BLaER1 treated with 17β-estradiol and CSF1 and Interleukin-3, amounts not matched to agents 10 nM and 100 nM (cell line): ENCODE results near the gene KDM4E.
"Not testable (repeated sequence)": the region's sequence is repeated elsewhere in the genome, so short reads cannot be mapped to it uniquely, and the experiment has no call there.

Experiments used
- H3K27ac ChIP-seq, 11 experiments: shearing (Covaris generic); formaldehyde crosslinking; 2 replicates each; pipeline ENCODE4 v1.8.1; 2022
- H3K27me3 ChIP-seq, 11 experiments: shearing (Covaris generic); formaldehyde crosslinking; 2 replicates each; pipeline ENCODE4 v1.8.1; 2022
- H3K36me3 ChIP-seq, 11 experiments: shearing (Covaris generic); formaldehyde crosslinking; 2 replicates each; pipeline ENCODE4 v1.8.1; 2022
- H3K4me1 ChIP-seq, 10 experiments: shearing (Covaris generic); formaldehyde crosslinking; 2 replicates each; pipeline ENCODE4 v1.8.1; 2022
- H3K4me2 ChIP-seq, 11 experiments: shearing (Covaris generic); formaldehyde crosslinking; 2 replicates each; pipeline ENCODE4 v1.8.1; 2022
- H3K4me3 ChIP-seq, 10 experiments: shearing (Covaris generic); formaldehyde crosslinking; 2 replicates each; pipeline ENCODE4 v1.8.1; 2022
- H3K9ac ChIP-seq, 11 experiments: shearing (Covaris generic); formaldehyde crosslinking; 2 replicates each; pipeline ENCODE4 v1.8.1; 2022
- H3K9me3 ChIP-seq, 11 experiments: shearing (Covaris generic); formaldehyde crosslinking; replicated peaks in 1 of 11; 2 replicates each; pipeline ENCODE4 v1.8.1; 2022
- H4K20me1 ChIP-seq, 11 experiments: shearing (Covaris generic); formaldehyde crosslinking; 2 replicates each; pipeline ENCODE4 v1.8.1; 2022
- Cebpa-rat ChIP-seq, 11 experiments: shearing (Covaris generic); IDR thresholded peaks; 2 replicates each; pipeline ENCODE4 v1.8.1; 2022

The KDM4E gene

GRCh38 chr11:95014184-95014821 is 10.8 kb upstream of the KDM4E start:
- no peaks in the 10 kb centered on the region for H3K9me3 ChIP-seq
- no peak overlapping the region for H3K9ac ChIP-seq
- no peak overlapping the region for H3K4me2 ChIP-seq
- H3K27ac ChIP-seq, result no peak overlapping the region
- TF ChIP-seq Cebpa-rat (IDR thresholded peaks at IDR 0.05), result no peak
- H3K4me1 ChIP-seq, result no peaks in the 10 kb centered on the region
- H3K4me3 ChIP-seq, result no peak overlapping the region
- no peaks in the 10 kb centered on the region for H3K27me3 ChIP-seq
- no peaks in the 10 kb centered on the region for H3K36me3 ChIP-seq
- H4K20me1 ChIP-seq, result no peaks in the 10 kb centered on the region; a peak in 1 of 22 replicates

- Histone ChIP-seq H3K4me2 (no peak overlapping the region), H3K4me3 (no peak overlapping the region), H3K27ac (no peak overlapping the region), H3K9ac (no peak overlapping the region), H3K9me3 (no peaks in the 10 kb centered on the region), H3K4me1 (no peaks in the 10 kb centered on the region), H3K27me3 (no peaks in the 10 kb centered on the region), H3K36me3 (no peaks in the 10 kb centered on the region), H4K20me1 (no peaks in the 10 kb centered on the region; a peak in 1 of 22 replicates)
- no peak for TF ChIP-seq Cebpa-rat (IDR thresholded peaks at IDR 0.05)
These were observed 8.9 kb upstream of the KDM4E start for GRCh38 chr11:95016139-95016538.

GRCh38 chr11:95021468-95021867 is 3.6 kb upstream of the KDM4E start:
- not testable (repeated sequence) for H3K27me3 ChIP-seq, H3K27ac ChIP-seq, H3K4me1 ChIP-seq, H3K9ac ChIP-seq, H4K20me1 ChIP-seq, H3K36me3 ChIP-seq, H3K9me3 ChIP-seq, H3K4me2 ChIP-seq, H3K4me3 ChIP-seq

- H3K9me3 ChIP-seq, H3K27ac ChIP-seq, H3K4me3 ChIP-seq, H3K4me2 ChIP-seq, H4K20me1 ChIP-seq, H3K36me3 ChIP-seq, H3K9ac ChIP-seq, H3K4me1 ChIP-seq, H3K27me3 ChIP-seq: not testable (repeated sequence)
These were observed 536 bp downstream of the KDM4E start for GRCh38 chr11:95025594-95025993.

- H3K4me3 ChIP-seq, result no peak overlapping the region
- H3K36me3 ChIP-seq, result no peaks in the 10 kb centered on the region
- no peaks in the 10 kb centered on the region for H4K20me1 ChIP-seq
- no peak overlapping the region for H3K4me2 ChIP-seq
- H3K9me3 ChIP-seq, result no peaks in the 10 kb centered on the region
- TF ChIP-seq Cebpa-rat (IDR thresholded peaks at IDR 0.05), result no peak
- no peak overlapping the region for H3K27ac ChIP-seq
- no peaks in the 10 kb centered on the region for H3K27me3 ChIP-seq
- no peaks in the 10 kb centered on the region for H3K4me1 ChIP-seq
- H3K9ac ChIP-seq, result no peak overlapping the region
These were observed 3.3 kb downstream of the KDM4E start for GRCh38 chr11:95028357-95028756.

GRCh38 chr11:95033051-95033450 is 8.0 kb downstream of the KDM4E start:
- Histone ChIP-seq H3K9ac (no peak overlapping the region), H3K4me3 (no peak overlapping the region), H3K4me2 (no peak overlapping the region), H3K36me3 (no peaks in the 10 kb centered on the region), H3K27ac (no peak overlapping the region), H3K9me3 (peaks cover 9 to 14% (median 10%) of the 10 kb centered on the region in 11 experiments), H4K20me1 (no peaks in the 10 kb centered on the region), H3K27me3 (no peaks in the 10 kb centered on the region), H3K4me1 (no peaks in the 10 kb centered on the region)
- TF ChIP-seq Cebpa-rat (IDR thresholded peaks at IDR 0.05), result no peak

GRCh38 chr11:95035316-95035715 is 10.3 kb downstream of the KDM4E start:
- no peak overlapping the region for H3K4me2 ChIP-seq
- H4K20me1 ChIP-seq, result no peaks in the 10 kb centered on the region
- no peak overlapping the region for H3K4me3 ChIP-seq
- no peak for TF ChIP-seq Cebpa-rat (IDR thresholded peaks at IDR 0.05)
- no peaks in the 10 kb centered on the region for H3K36me3 ChIP-seq
- no peak overlapping the region for H3K27ac ChIP-seq
- no peaks in the 10 kb centered on the region for H3K27me3 ChIP-seq
- H3K9ac ChIP-seq, result no peak overlapping the region
- H3K4me1 ChIP-seq, result no peaks in the 10 kb centered on the region
- peaks cover 11 to 17% (median 13%) of the 10 kb centered on the region in 11 experiments for H3K9me3 ChIP-seq

GRCh38 chr11:95037356-95038035 is 12.4 kb downstream of the KDM4E start:
- not testable (repeated sequence) for H3K36me3 ChIP-seq, H3K4me3 ChIP-seq, H3K27me3 ChIP-seq, H3K4me2 ChIP-seq, H4K20me1 ChIP-seq, H3K9ac ChIP-seq, H3K4me1 ChIP-seq, H3K27ac ChIP-seq
- H3K9me3 ChIP-seq, result peaks cover 11 to 17% (median 13%) of the 10 kb centered on the region in 11 experiments

GRCh38 chr11:95042239-95042638 is 17.2 kb downstream of the KDM4E start:
- H3K27me3 ChIP-seq, result no peaks in the 10 kb centered on the region
- no peak for TF ChIP-seq Cebpa-rat (IDR thresholded peaks at IDR 0.05)
- H3K9ac ChIP-seq, result no peak overlapping the region
- no peaks in the 10 kb centered on the region for H4K20me1 ChIP-seq
- H3K27ac ChIP-seq, result no peak overlapping the region
- H3K4me1 ChIP-seq, result peaks cover 0 to 4% (median 0%) of the 10 kb centered on the region in 10 experiments; a peak in 1 of 20 replicates
- no peak overlapping the region for H3K4me2 ChIP-seq
- no peak overlapping the region for H3K4me3 ChIP-seq
- H3K36me3 ChIP-seq, result no peaks in the 10 kb centered on the region
- peaks cover 9 to 15% (median 11%) of the 10 kb centered on the region in 11 experiments for H3K9me3 ChIP-seq

GRCh38 chr11:95042906-95043305 is 17.8 kb downstream of the KDM4E start:
- H3K9me3 ChIP-seq, result peaks cover 3 to 8% (median 4%) of the 10 kb centered on the region in 11 experiments; a peak in 21 of 22 replicates
- TF ChIP-seq Cebpa-rat (IDR thresholded peaks at IDR 0.05), result no peak
- H3K27me3 ChIP-seq, result no peaks in the 10 kb centered on the region
- H3K27ac ChIP-seq, result no peak overlapping the region
- H3K36me3 ChIP-seq, result no peaks in the 10 kb centered on the region
- H3K4me3 ChIP-seq, result no peak overlapping the region
- H4K20me1 ChIP-seq, result no peaks in the 10 kb centered on the region
- no peak overlapping the region for H3K4me2 ChIP-seq
- peaks cover 0 to 4% (median 0%) of the 10 kb centered on the region in 10 experiments; a peak in 1 of 20 replicates for H3K4me1 ChIP-seq
- H3K9ac ChIP-seq, result no peak overlapping the region
